ENCODE data around the gene MAPKAP1.
"Not testable (repeated sequence)": the region's sequence is repeated elsewhere in the genome, so short reads cannot be mapped to it uniquely, and the experiment has no call there.

The MAPKAP1 gene

DNA sequence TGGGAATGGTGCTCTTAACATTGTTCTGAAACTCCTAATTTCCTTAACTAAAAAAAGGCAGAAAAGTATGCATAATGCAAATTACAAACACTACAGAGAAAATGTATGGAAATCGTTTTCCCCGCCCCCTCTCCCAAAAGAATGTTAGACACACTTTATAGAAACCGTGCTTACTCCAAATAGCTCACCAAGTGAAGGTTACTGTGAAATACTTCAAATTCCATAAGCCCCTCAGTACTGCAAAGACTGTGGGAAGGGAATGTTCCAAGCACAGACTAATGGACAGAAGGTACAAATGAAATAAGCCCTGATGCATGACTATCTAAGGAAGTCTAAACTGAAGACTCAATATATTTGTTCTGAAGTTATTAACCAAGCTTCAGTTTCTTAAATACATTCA is 12.5 kb downstream of the MAPKAP1 start:
- H3K36me3 ChIP-seq (ENCODE audit: insufficient read depth, low read length), result peaks cover 5% of the 10 kb centered on the region; the same call in 1 of the 2 replicates
- no peak overlapping the region for H3K4me3 ChIP-seq (ENCODE audit: low read depth, low read length)
- peaks cover 11% of the 10 kb centered on the region for H3K4me1 ChIP-seq (ENCODE audit: control insufficient read depth, insufficient read depth, low read length, unreplicated experiment)
- H3K27ac ChIP-seq (ENCODE audit: low read depth, low read length), result no peak overlapping the region
- H3K79me2 ChIP-seq (ENCODE audit: control insufficient read depth, insufficient read depth, low read length, unreplicated experiment), result peaks cover 70% of the 10 kb centered on the region
- no peaks in the 10 kb centered on the region for H3K27me3 ChIP-seq (ENCODE audit: insufficient read depth, low read length)
- H2AFZ ChIP-seq (ENCODE audit: low read length, unreplicated experiment), result no peak overlapping the region

DNA sequence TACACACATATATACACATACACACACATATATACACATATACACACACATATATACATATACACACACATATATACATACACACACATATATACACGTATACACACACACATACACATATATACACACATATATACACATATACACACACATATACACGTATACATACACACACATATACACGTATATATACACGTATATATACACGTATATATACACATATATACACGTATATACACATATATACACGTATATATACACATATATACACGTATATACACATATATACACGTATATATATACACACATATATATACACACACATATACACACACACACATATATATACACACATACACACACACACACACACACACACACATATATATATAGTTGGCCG is 13.5 kb downstream of the MAPKAP1 start:
- H3K4me3 ChIP-seq (ENCODE audit: low read depth, low read length); H2AFZ ChIP-seq (ENCODE audit: low read length, unreplicated experiment): not testable (repeated sequence)

DNA sequence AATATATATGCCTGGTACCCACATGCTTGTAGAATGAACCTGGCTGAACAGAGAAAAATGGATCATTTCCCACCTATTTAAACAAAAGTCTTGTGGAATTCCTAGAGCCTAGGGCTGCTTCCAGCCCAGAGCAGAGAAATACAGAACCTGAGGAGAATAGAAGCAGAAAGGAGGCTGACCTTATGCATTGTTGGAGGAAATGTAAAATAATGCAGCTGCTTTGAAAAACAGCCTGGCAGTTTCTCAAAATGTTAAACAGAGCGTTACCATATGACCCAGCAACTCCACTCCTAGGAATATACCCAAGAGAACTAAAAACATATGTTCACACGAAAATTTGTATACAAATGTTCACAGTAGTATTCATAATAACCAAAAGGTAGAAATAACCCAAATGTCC is 15.1 kb downstream of the MAPKAP1 start:
- H3K36me3 ChIP-seq (ENCODE audit: insufficient read depth, low read length), result no peaks in the 10 kb centered on the region
- H3K4me1 ChIP-seq (ENCODE audit: control insufficient read depth, insufficient read depth, low read length, unreplicated experiment), result peaks cover 11% of the 10 kb centered on the region
- no peak overlapping the region for H3K4me3 ChIP-seq (ENCODE audit: low read depth, low read length)
- H2AFZ ChIP-seq (ENCODE audit: low read length, unreplicated experiment), result no peak overlapping the region
- no peak overlapping the region for H3K27ac ChIP-seq (ENCODE audit: low read depth, low read length)
- peaks cover 64% of the 10 kb centered on the region for H3K79me2 ChIP-seq (ENCODE audit: control insufficient read depth, insufficient read depth, low read length, unreplicated experiment)
- H3K27me3 ChIP-seq (ENCODE audit: insufficient read depth, low read length), result no peaks in the 10 kb centered on the region

More for the DNA sequence above, 13.5 kb downstream of the MAPKAP1 start:
- H3K36me3 ChIP-seq (ENCODE audit: insufficient read depth, low read length); H3K27ac ChIP-seq (ENCODE audit: low read depth, low read length); H3K27me3 ChIP-seq (ENCODE audit: insufficient read depth, low read length): not testable (repeated sequence)
- Histone ChIP-seq H3K4me1 (ENCODE audit: control insufficient read depth, insufficient read depth, low read length, unreplicated experiment) (peaks cover 11% of the 10 kb centered on the region), H3K79me2 (ENCODE audit: control insufficient read depth, insufficient read depth, low read length, unreplicated experiment) (peaks cover 66% of the 10 kb centered on the region)

DNA sequence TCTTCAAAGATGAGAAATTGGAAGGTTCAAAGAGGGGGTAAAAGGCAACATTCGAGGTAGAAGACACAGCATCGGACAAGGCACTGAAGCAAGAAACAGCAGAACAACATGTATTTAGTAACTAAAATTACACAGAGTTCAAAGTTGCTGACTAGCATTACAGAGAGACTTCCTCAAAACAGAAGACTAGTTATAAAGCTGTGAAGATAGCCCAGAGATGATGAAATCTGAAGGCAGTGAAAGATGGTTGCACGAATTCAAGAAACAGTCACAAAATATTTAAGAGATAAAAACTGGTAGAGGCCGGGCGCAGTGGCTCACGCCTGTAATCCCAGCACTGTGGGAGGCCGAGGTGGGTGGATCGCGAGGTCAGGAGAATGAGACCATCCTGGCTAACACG is 16.3 kb downstream of the MAPKAP1 start:
- H3K79me2 ChIP-seq (ENCODE audit: control insufficient read depth, insufficient read depth, low read length, unreplicated experiment), result peaks cover 63% of the 10 kb centered on the region

DNA sequence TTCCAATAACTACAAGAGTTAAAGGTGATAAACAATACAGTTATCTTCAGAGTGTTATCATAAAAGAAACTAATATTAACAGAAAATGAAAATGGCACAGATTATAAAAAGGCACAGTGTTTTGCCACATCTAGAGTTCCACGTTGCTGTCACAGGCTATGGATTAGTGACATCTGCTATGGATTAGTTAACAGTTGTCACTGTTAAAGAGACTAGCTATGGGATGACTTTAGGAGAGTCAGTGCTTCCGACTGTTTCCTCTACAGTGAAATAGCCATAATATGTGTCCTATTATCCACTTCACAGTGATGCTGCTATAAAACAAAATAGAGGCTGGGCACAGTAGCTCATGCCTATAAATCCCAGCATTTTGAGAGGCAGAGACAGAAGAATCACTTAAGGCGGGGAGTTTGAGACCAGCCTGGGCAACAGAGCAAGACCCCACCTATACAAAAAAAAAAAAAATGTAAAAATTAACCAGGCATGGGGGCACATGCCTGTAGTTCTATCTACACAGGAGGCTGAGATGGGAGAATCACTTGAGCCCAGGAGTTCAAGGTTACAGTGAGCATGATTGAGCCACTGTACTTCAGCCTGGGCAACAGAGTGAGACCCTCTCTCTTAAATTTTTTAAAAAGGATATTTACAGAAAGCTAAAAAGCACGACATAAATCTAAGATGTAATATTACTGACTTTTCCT is 19.7 kb downstream of the MAPKAP1 start:
- H3K27me3 ChIP-seq (ENCODE audit: insufficient read depth, low read length), result no peaks in the 10 kb centered on the region
- peaks cover 13% of the 10 kb centered on the region for H3K4me1 ChIP-seq (ENCODE audit: control insufficient read depth, insufficient read depth, low read length, unreplicated experiment)
- H3K27ac ChIP-seq (ENCODE audit: low read depth, low read length), result no peak overlapping the region
- H2AFZ ChIP-seq (ENCODE audit: low read length, unreplicated experiment), result no peak overlapping the region
- H3K4me3 ChIP-seq (ENCODE audit: low read depth, low read length), result no peak overlapping the region
- peaks cover 60% of the 10 kb centered on the region for H3K79me2 ChIP-seq (ENCODE audit: control insufficient read depth, insufficient read depth, low read length, unreplicated experiment)
- H3K36me3 ChIP-seq (ENCODE audit: insufficient read depth, low read length), result no peaks in the 10 kb centered on the region

More for the DNA sequence above, 16.3 kb downstream of the MAPKAP1 start:
- Histone ChIP-seq H3K27ac (ENCODE audit: low read depth, low read length) (no peak overlapping the region), H3K36me3 (ENCODE audit: insufficient read depth, low read length) (no peaks in the 10 kb centered on the region), H3K4me1 (ENCODE audit: control insufficient read depth, insufficient read depth, low read length, unreplicated experiment) (peaks cover 5% of the 10 kb centered on the region), H3K27me3 (ENCODE audit: insufficient read depth, low read length) (no peaks in the 10 kb centered on the region), H3K4me3 (ENCODE audit: low read depth, low read length) (no peak overlapping the region), H2AFZ (ENCODE audit: low read length, unreplicated experiment) (no peak overlapping the region)

DNA sequence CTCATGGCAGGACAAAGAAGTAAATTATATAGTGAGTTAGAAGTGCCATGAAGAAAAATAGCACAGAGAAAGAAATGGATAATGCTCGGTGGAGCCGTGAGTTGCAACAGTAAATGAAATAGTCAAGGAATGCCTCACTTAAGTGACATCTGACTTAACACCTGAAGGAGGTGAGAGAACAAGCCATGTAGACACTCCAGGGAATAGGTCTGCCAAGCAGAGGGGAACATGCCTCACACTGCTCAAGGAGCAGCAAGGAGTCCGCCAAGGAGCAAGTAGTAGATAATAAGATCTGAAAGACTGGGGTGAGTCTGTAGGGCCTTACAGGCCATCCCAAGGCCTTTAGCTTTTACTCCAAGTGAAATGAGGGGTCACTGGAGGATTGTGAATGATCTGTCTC is 21.8 kb downstream of the MAPKAP1 start:
- Histone ChIP-seq H3K4me1 (ENCODE audit: control insufficient read depth, insufficient read depth, low read length, unreplicated experiment) (peaks cover 19% of the 10 kb centered on the region), H3K36me3 (ENCODE audit: insufficient read depth, low read length) (no peaks in the 10 kb centered on the region), H2AFZ (ENCODE audit: low read length, unreplicated experiment) (no peak overlapping the region), H3K27me3 (ENCODE audit: insufficient read depth, low read length) (no peaks in the 10 kb centered on the region), H3K27ac (ENCODE audit: low read depth, low read length) (no peak overlapping the region), H3K4me3 (ENCODE audit: low read depth, low read length) (no peak overlapping the region), H3K79me2 (ENCODE audit: control insufficient read depth, insufficient read depth, low read length, unreplicated experiment) (peaks cover 51% of the 10 kb centered on the region)

DNA sequence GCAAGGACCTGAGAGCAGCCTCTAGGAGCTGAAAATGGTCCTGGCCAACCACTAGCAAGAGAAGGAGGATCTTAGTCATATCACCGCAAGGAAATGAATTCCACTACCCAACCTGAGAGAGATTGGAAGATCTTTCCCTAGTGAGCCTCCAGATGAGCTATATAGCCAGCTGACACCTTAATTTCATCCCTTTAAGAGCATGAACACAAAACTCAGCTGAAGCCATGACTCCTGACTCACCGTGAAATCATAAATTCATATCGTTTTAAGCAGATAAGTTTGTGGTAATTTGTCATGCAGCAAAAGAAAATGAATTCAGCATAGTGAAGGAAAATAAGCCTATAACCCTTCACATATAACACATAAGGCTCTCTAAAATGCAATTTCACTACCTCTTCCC is 23.5 kb downstream of the MAPKAP1 start:
- Histone ChIP-seq H3K27me3 (ENCODE audit: insufficient read depth, low read length) (no peaks in the 10 kb centered on the region), H3K79me2 (ENCODE audit: control insufficient read depth, insufficient read depth, low read length, unreplicated experiment) (peaks cover 50% of the 10 kb centered on the region), H3K4me1 (ENCODE audit: control insufficient read depth, insufficient read depth, low read length, unreplicated experiment) (peaks cover 19% of the 10 kb centered on the region), H3K36me3 (ENCODE audit: insufficient read depth, low read length) (no peaks in the 10 kb centered on the region), H3K4me3 (ENCODE audit: low read depth, low read length) (peak overlapping the region; percentile 15; the same call in 1 of the 2 replicates), H2AFZ (ENCODE audit: low read length, unreplicated experiment) (no peak overlapping the region), H3K27ac (ENCODE audit: low read depth, low read length) (peak overlapping the region; percentile 43)

DNA sequence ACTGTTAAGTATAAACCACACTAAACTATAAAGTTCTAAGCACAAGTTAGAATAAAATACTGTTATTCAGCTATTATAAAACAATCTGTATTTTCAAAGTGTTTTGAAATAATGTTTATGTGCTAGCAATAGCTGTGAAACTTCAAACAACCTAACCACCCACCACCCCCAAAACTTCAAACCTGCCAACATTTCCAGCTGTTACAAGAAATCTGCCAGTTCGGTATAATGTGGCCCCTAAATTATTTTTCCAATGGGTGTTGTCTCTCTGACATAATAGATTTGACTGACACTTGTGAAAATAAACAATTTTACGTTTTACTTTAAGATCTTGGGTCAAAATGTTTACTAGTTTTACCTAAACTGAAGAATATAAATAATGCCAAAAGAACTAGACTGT is 24.7 kb downstream of the MAPKAP1 start:
- Histone ChIP-seq H3K27ac (ENCODE audit: low read depth, low read length) (no peak overlapping the region), H3K4me3 (ENCODE audit: low read depth, low read length) (no peak overlapping the region), H3K36me3 (ENCODE audit: insufficient read depth, low read length) (no peaks in the 10 kb centered on the region), H3K27me3 (ENCODE audit: insufficient read depth, low read length) (no peaks in the 10 kb centered on the region), H3K4me1 (ENCODE audit: control insufficient read depth, insufficient read depth, low read length, unreplicated experiment) (peaks cover 19% of the 10 kb centered on the region), H2AFZ (ENCODE audit: low read length, unreplicated experiment) (no peak overlapping the region), H3K79me2 (ENCODE audit: control insufficient read depth, insufficient read depth, low read length, unreplicated experiment) (peaks cover 47% of the 10 kb centered on the region)

DNA sequence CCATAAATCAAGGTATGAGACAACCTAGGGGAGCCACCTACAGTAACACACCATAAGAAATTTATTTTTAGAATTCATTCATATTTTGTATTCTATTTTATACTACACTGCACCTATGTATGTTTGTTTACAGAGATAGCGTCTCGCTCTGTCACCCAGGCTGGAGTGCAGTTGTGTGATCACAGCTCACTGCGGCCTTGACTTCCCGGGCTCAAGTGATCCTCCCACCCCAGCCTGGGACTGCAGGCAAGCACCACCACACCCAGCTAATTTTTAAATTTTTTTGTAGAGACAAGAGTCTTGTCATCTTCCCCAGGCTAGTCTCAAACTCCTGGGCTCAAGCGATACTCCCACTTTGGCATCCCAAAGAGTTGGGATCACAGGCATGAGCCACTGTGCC is 25.4 kb downstream of the MAPKAP1 start:
- H3K4me1 ChIP-seq (ENCODE audit: control insufficient read depth, insufficient read depth, low read length, unreplicated experiment), result peaks cover 19% of the 10 kb centered on the region
- no peak overlapping the region for H2AFZ ChIP-seq (ENCODE audit: low read length, unreplicated experiment)
- H3K4me3 ChIP-seq (ENCODE audit: low read depth, low read length), result no peak overlapping the region
- peaks cover 45% of the 10 kb centered on the region for H3K79me2 ChIP-seq (ENCODE audit: control insufficient read depth, insufficient read depth, low read length, unreplicated experiment)
- no peaks in the 10 kb centered on the region for H3K36me3 ChIP-seq (ENCODE audit: insufficient read depth, low read length)
- H3K27me3 ChIP-seq (ENCODE audit: insufficient read depth, low read length), result no peaks in the 10 kb centered on the region
- no peak overlapping the region for H3K27ac ChIP-seq (ENCODE audit: low read depth, low read length)

DNA sequence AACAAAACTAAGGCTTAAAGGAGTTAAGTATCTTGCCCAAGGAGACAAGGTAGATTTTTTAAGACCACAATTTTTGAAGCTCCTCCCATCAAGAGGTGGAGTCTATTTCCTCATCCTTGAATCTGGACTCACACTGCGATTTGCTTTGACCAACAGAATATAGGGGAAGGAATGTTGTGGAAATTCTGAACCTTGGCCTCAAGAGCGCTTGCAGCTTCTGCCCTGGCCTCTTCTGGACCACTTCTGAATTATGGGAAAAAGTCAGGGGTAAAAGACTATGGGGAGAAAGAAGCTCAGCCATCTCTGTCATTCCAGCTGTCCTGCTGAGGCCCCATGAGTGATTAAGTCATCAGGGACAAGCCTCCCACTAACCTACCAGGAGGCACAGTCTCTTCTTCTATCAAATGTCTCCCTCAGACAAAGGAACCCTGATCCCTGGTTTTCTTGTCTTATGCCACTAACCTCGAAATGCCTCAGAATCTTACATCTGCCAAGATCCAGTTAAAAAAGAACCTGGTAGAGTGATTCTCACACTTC is 25.9 kb downstream of the MAPKAP1 start:
- H3K36me3 ChIP-seq (ENCODE audit: insufficient read depth, low read length), result no peaks in the 10 kb centered on the region
- peaks cover 23% of the 10 kb centered on the region for H3K4me1 ChIP-seq (ENCODE audit: control insufficient read depth, insufficient read depth, low read length, unreplicated experiment)
- H3K27ac ChIP-seq (ENCODE audit: low read depth, low read length), result no peak overlapping the region
- no peak overlapping the region for H3K4me3 ChIP-seq (ENCODE audit: low read depth, low read length)
- H3K27me3 ChIP-seq (ENCODE audit: insufficient read depth, low read length), result no peaks in the 10 kb centered on the region
- H2AFZ ChIP-seq (ENCODE audit: low read length, unreplicated experiment), result no peak overlapping the region
- H3K79me2 ChIP-seq (ENCODE audit: control insufficient read depth, insufficient read depth, low read length, unreplicated experiment), result peaks cover 41% of the 10 kb centered on the region

DNA sequence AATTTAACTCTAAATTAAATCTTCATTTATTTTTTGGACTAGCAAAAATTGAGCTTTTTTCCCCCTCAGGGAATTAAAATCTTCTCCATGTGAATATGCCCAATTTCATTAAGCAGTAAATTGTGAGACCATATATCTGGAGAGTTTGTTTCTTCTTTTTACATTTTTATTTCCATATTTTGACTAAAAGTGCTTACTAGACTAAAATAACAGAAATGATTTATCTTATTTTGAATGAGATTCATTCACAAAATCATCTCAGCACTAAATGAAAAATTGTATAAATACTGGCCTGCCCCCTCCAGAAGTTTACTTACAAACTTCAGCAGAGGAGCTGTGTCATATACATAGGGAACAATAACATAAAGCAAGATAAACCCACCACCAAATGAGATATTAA is 26.6 kb downstream of the MAPKAP1 start:
- Histone ChIP-seq H3K36me3 (ENCODE audit: insufficient read depth, low read length) (no peaks in the 10 kb centered on the region), H3K27ac (ENCODE audit: low read depth, low read length) (no peak overlapping the region), H3K4me1 (ENCODE audit: control insufficient read depth, insufficient read depth, low read length, unreplicated experiment) (peaks cover 30% of the 10 kb centered on the region), H3K27me3 (ENCODE audit: insufficient read depth, low read length) (no peaks in the 10 kb centered on the region), H3K79me2 (ENCODE audit: control insufficient read depth, insufficient read depth, low read length, unreplicated experiment) (peaks cover 36% of the 10 kb centered on the region), H3K4me3 (ENCODE audit: low read depth, low read length) (no peak overlapping the region), H2AFZ (ENCODE audit: low read length, unreplicated experiment) (no peak overlapping the region)

All from ACC112 (cell line).